ENCODE data around the gene RASGRP1.

- TF ChIP-seq, protein P1, sequence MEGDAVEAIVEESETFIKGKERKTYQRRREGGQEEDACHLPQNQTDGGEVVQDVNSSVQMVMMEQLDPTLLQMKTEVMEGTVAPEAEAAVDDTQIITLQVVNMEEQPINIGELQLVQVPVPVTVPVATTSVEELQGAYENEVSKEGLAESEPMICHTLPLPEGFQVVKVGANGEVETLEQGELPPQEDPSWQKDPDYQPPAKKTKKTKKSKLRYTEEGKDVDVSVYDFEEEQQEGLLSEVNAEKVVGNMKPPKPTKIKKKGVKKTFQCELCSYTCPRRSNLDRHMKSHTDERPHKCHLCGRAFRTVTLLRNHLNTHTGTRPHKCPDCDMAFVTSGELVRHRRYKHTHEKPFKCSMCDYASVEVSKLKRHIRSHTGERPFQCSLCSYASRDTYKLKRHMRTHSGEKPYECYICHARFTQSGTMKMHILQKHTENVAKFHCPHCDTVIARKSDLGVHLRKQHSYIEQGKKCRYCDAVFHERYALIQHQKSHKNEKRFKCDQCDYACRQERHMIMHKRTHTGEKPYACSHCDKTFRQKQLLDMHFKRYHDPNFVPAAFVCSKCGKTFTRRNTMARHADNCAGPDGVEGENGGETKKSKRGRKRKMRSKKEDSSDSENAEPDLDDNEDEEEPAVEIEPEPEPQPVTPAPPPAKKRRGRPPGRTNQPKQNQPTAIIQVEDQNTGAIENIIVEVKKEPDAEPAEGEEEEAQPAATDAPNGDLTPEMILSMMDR (IDR thresholded peaks at IDR 0.05): no peak
- TF ChIP-seq, protein P2, sequence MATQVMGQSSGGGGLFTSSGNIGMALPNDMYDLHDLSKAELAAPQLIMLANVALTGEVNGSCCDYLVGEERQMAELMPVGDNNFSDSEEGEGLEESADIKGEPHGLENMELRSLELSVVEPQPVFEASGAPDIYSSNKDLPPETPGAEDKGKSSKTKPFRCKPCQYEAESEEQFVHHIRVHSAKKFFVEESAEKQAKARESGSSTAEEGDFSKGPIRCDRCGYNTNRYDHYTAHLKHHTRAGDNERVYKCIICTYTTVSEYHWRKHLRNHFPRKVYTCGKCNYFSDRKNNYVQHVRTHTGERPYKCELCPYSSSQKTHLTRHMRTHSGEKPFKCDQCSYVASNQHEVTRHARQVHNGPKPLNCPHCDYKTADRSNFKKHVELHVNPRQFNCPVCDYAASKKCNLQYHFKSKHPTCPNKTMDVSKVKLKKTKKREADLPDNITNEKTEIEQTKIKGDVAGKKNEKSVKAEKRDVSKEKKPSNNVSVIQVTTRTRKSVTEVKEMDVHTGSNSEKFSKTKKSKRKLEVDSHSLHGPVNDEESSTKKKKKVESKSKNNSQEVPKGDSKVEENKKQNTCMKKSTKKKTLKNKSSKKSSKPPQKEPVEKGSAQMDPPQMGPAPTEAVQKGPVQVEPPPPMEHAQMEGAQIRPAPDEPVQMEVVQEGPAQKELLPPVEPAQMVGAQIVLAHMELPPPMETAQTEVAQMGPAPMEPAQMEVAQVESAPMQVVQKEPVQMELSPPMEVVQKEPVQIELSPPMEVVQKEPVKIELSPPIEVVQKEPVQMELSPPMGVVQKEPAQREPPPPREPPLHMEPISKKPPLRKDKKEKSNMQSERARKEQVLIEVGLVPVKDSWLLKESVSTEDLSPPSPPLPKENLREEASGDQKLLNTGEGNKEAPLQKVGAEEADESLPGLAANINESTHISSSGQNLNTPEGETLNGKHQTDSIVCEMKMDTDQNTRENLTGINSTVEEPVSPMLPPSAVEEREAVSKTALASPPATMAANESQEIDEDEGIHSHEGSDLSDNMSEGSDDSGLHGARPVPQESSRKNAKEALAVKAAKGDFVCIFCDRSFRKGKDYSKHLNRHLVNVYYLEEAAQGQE (IDR thresholded peaks at IDR 0.05; ENCODE audit: insufficient read depth in 1 of 2, low read depth in 2 of 2, low read length in 1 of 2): no peak
- no peak for TF ChIP-seq TCF7L2 (IDR thresholded peaks at IDR 0.05; ENCODE audit: low read depth, low read length)
Measured at GRCh38 chr15:38605744-38606143, 41.1 kb upstream of the RASGRP1 start.
